Uterus (tissue), 4 donors: ENCODE data around the gene DCP2. TPM values are rescaled to one million over a fixed set of nuclear protein-coding genes. Genes with fewer than 3 reads are reported as not detected.

Source experiments
- DNase-seq, 2 donors: peaks; one replicate each; pipeline ENCODE4 v3.0.0-alpha.2; 2019 to 2020
- H3K27ac ChIP-seq, 2 donors: fragments of 200-600 bp; sonication (generic); 1 replicate in 1 of 2; 2 replicates in 1 of 2; pipeline ENCODE4 v1.5.1; 2016 to 2018
- H3K27me3 ChIP-seq, 2 donors: fragments of 200-600 bp; sonication (generic); one replicate each; pipeline ENCODE4 v1.5.1; 2018 to 2019; ENCODE audit warnings: control low read depth in 1 of 2
- H3K36me3 ChIP-seq, 2 donors: fragments of 200-600 bp; sonication (generic); one replicate each; pipeline ENCODE4 v1.5.1; 2019; ENCODE audit warnings: control low read depth in 1 of 2
- H3K4me1 ChIP-seq, 2 donors: fragments of 200-600 bp; sonication (generic); one replicate each; pipeline ENCODE4 v1.5.1; 2018 to 2019; ENCODE audit warnings: control low read depth in 1 of 2
- H3K4me3 ChIP-seq, 2 donors: fragments of 200-600 bp; sonication (generic); 1 replicate in 1 of 2; 2 replicates in 1 of 2; pipeline ENCODE4 v1.5.1; 2018 to 2019; ENCODE audit warnings: mild to moderate bottlenecking in 1 of 2
- H3K9me3 ChIP-seq, 2 donors: fragments of 200-600 bp; sonication (generic); one replicate each; pipeline ENCODE4 v1.5.1; 2019; ENCODE audit warnings: control low read depth in 1 of 2
- CTCF ChIP-seq, 4 experiments: fragments of 200-600 bp in 2 of 4; fragments of 450-650 bp in 2 of 4; sonication (generic) in 2 of 4; IDR thresholded peaks; one replicate each; pipeline ENCODE4 v1.5.1; 2016 to 2019; ENCODE audit warnings: antibody characterized with exemption in 4 of 4, mild to moderate bottlenecking in 2 of 4, moderate library complexity in 1 of 4
- POLR2A ChIP-seq, 2 donors: fragments of 450-650 bp; IDR thresholded peaks; one replicate each; pipeline ENCODE4 v1.6.1; 2016; ENCODE audit warnings: antibody characterized with exemption in 2 of 2, mild to moderate bottlenecking in 1 of 2, moderate library complexity in 1 of 2
- intact Hi-C: fragments of 100-400 bp; cut with DNase I; formaldehyde crosslinking; loops from one replicate; pipeline ENCODE4 v1.15.1; 2023; ENCODE audit warnings: low total_unique reads
- total RNA-seq, 4 donors: library from RNA; depleted of rRNA in 3 of 4; stranded (reverse); fragments of >200 nt in 3 of 4; gene quantifications; one replicate each; pipeline versions ENCODE4 v1.1.0 to v1.2.4, GENCODE V29; 2014 to 2023
- donor health status: DM: yes; HTN: yes; CAD: no.

The DCP2 gene
- total RNA-seq, result 100 to 1,000 TPM in 1 of 4 donors, 10 to 100 TPM in 3; 11.2 to 124 (median 27.6) TPM

DNA sequence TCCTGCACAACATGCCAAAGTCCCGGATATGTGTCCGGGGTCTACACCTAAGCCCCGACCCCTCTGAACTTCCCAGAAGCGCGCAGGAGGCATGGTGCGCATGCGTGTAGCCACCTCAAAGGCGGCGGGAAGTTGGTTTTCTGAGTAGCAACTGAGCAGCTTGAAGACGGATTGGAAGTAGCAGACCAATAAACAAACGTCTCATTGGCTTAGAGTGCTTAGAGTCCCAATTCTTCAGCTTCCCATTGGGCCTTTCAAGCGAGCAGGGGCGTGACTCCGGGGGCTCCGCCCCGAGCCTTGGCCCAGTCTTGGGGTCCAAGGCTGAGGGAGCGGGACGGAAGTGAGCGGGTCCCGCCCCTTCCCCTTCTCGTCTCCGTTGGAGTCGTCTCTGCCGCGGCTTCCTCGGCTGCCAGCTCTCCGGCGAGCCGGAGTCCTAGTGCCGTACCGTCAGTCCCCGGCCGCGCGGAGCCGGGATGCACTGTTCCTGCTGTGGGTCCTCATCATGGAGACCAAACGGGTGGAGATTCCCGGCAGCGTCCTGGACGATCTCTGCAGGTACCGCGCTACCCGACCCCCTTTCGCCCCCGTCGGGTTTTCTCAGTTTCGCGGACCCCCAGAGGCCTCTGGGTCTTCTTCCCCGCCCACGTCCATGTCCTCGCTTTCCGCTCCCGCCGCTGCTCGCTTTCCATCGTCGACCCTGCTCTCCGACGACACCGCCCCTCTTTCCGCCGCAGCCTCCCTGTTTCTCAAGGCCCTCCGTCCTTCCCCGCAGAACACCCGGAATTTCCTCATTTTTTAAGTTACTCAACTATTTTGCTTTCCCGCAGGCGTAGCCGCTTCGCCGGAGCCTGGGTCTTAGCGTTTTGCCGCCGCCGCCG lies at the start of gene DCP2:
Gene DCP2, plus strand, starts transcription at position 367 of the 878 bp plus-strand sequence. Its CDS starts 136 bp downstream, at position 503.
- peak within 1 kb of the TSS; percentile 86 to 90 for H3K27ac ChIP-seq
- no peak for TF ChIP-seq CTCF (IDR thresholded peaks at IDR 0.05)
- peak; percentile 50 to 63 for TF ChIP-seq POLR2A (IDR thresholded peaks at IDR 0.05)
- peak; percentile 94 to 95 for DNase-seq
- no peaks in the 10 kb centered on the region for H3K9me3 ChIP-seq
- peak within 1 kb of the TSS; percentile 87 to 99 for H3K4me3 ChIP-seq
- no peaks in the 10 kb centered on the region for H3K27me3 ChIP-seq
- no peaks in the 10 kb centered on the region for H3K4me1 ChIP-seq
- intact Hi-C loops, result no loop called here
- H3K36me3 ChIP-seq, result no peaks in the 10 kb centered on the region

- intact Hi-C loops, result no loop called here
- no peak overlapping the region for H3K4me3 ChIP-seq
- no peaks in the 10 kb centered on the region for H3K36me3 ChIP-seq
- H3K27ac ChIP-seq, result no peak overlapping the region
- no peak for TF ChIP-seq POLR2A (IDR thresholded peaks at IDR 0.05)
- no peak for TF ChIP-seq CTCF (IDR thresholded peaks at IDR 0.05)
- no peaks in the 10 kb centered on the region for H3K9me3 ChIP-seq
- H3K27me3 ChIP-seq, result no peaks in the 10 kb centered on the region
- H3K4me1 ChIP-seq, result no peaks in the 10 kb centered on the region
- DNase-seq, result no peak
Observed at GRCh38 chr5:112929336-112930081, 47.1 kb upstream of the DCP2 start.

GRCh38 chr5:112930082-112930344 lies 46.6 kb upstream of the DCP2 start:
- TF ChIP-seq CTCF (IDR thresholded peaks at IDR 0.05) (no peak), POLR2A (IDR thresholded peaks at IDR 0.05) (no peak)
- Histone ChIP-seq H3K36me3 (no peaks in the 10 kb centered on the region), H3K4me3 (no peak overlapping the region), H3K27me3 (no peaks in the 10 kb centered on the region), H3K4me1 (no peaks in the 10 kb centered on the region), H3K9me3 (no peaks in the 10 kb centered on the region), H3K27ac (no peak overlapping the region)
- no peak for DNase-seq
- intact Hi-C loops, result no loop called here

DNA sequence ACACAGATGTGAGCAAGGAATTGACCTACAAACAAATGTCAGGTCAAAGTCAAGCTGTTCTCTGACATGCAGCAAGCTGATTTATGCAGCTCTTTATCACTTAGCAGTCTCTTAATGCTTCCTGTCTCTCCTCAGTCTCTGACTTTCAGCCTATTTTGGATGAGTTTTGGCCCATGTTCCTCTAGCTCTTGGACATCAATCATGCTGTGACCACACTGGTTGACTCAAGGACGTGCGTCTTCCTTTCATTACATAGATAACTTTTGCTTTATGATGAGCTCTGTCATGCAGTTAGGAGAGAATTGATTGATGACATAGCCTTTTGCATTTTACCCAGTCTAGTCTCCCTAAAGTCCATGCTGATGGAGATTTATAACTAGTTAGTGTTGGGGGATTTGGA lies 45.1 kb upstream of the DCP2 start:
- Histone ChIP-seq H3K36me3 (no peaks in the 10 kb centered on the region), H3K4me1 (no peaks in the 10 kb centered on the region), H3K27ac (no peak overlapping the region), H3K4me3 (no peak overlapping the region), H3K27me3 (no peaks in the 10 kb centered on the region), H3K9me3 (no peaks in the 10 kb centered on the region)
- intact Hi-C loops, result no loop called here
- TF ChIP-seq POLR2A (IDR thresholded peaks at IDR 0.05) (no peak), CTCF (IDR thresholded peaks at IDR 0.05) (no peak)
- no peak for DNase-seq

GRCh38 chr5:112933105-112933504 lies 43.5 kb upstream of the DCP2 start:
- no peaks in the 10 kb centered on the region for H3K27me3 ChIP-seq

More at GRCh38 chr5:112933105-112933504, 43.5 kb upstream of the DCP2 start:
- Histone ChIP-seq H3K36me3 (no peaks in the 10 kb centered on the region), H3K4me3 (no peak overlapping the region), H3K27ac (no peak overlapping the region), H3K4me1 (no peaks in the 10 kb centered on the region), H3K9me3 (no peaks in the 10 kb centered on the region)
- intact Hi-C loops, result no loop called here
- TF ChIP-seq POLR2A (IDR thresholded peaks at IDR 0.05) (no peak), CTCF (IDR thresholded peaks at IDR 0.05) (no peak)
- no peak for DNase-seq
